HG02852 (cell line): ENCODE measurements around the gene TPD52L1.

ENCODE experiments used
- ATAC-seq: cut with Tn5 transposase; IDR thresholded peaks from one replicate; pipeline ENCODE4 v1.9.1; 2021; ENCODE audit warnings: mild to moderate bottlenecking, moderate library complexity; ENCODE audit not compliant: unreplicated experiment

TPD52L1 gene

GRCh38 chr6:125233202-125233601 lies 79.6 kb downstream of the TPD52L1 start:
- ATAC-seq = no peak

GRCh38 chr6:125236536-125237327 lies 83.2 kb downstream of the TPD52L1 start:
- no peak for ATAC-seq

GRCh38 chr6:125237764-125238163 lies 84.2 kb downstream of the TPD52L1 start:
- no peak for ATAC-seq

- no peak for ATAC-seq
Measured at GRCh38 chr6:125245109-125245508, 91.5 kb downstream of the TPD52L1 start.

- ATAC-seq = no peak
Measured at GRCh38 chr6:125245523-125246264, 92.1 kb downstream of the TPD52L1 start.

GRCh38 chr6:125246566-125246965 lies 93.0 kb downstream of the TPD52L1 start:
- ATAC-seq = no peak

- ATAC-seq = no peak
Measured at GRCh38 chr6:125248136-125248535, 94.6 kb downstream of the TPD52L1 start.

- ATAC-seq = no peak
Measured at GRCh38 chr6:125250511-125250910, 96.9 kb downstream of the TPD52L1 start.

GRCh38 chr6:125251516-125252220 lies 98.1 kb downstream of the TPD52L1 start:
- no peak for ATAC-seq

- no peak for ATAC-seq
Measured at GRCh38 chr6:125252891-125253290, 99.3 kb downstream of the TPD52L1 start.

GRCh38 chr6:125253881-125254280 lies 100.3 kb downstream of the TPD52L1 start:
- no peak for ATAC-seq

- no peak for ATAC-seq
Measured at GRCh38 chr6:125254321-125254720, 100.7 kb downstream of the TPD52L1 start.

- ATAC-seq = no peak
Measured at GRCh38 chr6:125255201-125255600, 101.6 kb downstream of the TPD52L1 start.

GRCh38 chr6:125257351-125257750 lies 103.8 kb downstream of the TPD52L1 start:
- ATAC-seq = no peak

- ATAC-seq = peak; percentile 75
Measured at GRCh38 chr6:125258651-125259353, 105.2 kb downstream of the TPD52L1 start.

GRCh38 chr6:125259354-125259736 lies 105.8 kb downstream of the TPD52L1 start:
- no peak for ATAC-seq

- ATAC-seq = no peak
Measured at GRCh38 chr6:125262016-125263013, 108.7 kb downstream of the TPD52L1 start.

- ATAC-seq = no peak
Measured at GRCh38 chr6:125264476-125264875, 110.9 kb downstream of the TPD52L1 start.

- ATAC-seq = no peak
Measured at GRCh38 chr6:125267806-125268523, 114.4 kb downstream of the TPD52L1 start.
